Aorta (tissue), 5 donors: ENCODE measurements around the gene LMLN. TPM values are rescaled to one million over a fixed set of nuclear protein-coding genes. Genes with fewer than 3 reads are reported as not detected.
"Not testable (repeated sequence)": the region's sequence is repeated elsewhere in the genome, so short reads cannot be mapped to it uniquely, and the experiment has no call there.

Experiments
- ATAC-seq: fragments of 200-7000 bp; cut with Tn5 transposase; one replicate; pipeline ENCODE4 v1.9.1; 2022; ENCODE audit warnings: moderate library complexity; ENCODE audit not compliant: low FRiP score
- DNase-seq, 2 donors: peaks; one replicate each; pipeline ENCODE4 v3.0.0-alpha.2; 2020
- H3K27ac ChIP-seq, 2 donors: one replicate each; pipeline ENCODE4 v1.5.1; 2013; ENCODE audit warnings: low read length in 2 of 2, mild to moderate bottlenecking in 2 of 2, moderate library complexity in 2 of 2, control low read depth in 1 of 2, inconsistent platforms in 1 of 2, low read depth in 1 of 2
- H3K27me3 ChIP-seq, 2 donors: one replicate each; pipeline ENCODE4 v1.6.1; 2013; ENCODE audit warnings: control low read depth in 1 of 2, low read length in 1 of 2, mild to moderate bottlenecking in 1 of 2, moderate library complexity in 1 of 2; ENCODE audit not compliant: insufficient read depth in 2 of 2, control insufficient read depth in 1 of 2
- H3K36me3 ChIP-seq, 2 donors: one replicate each; pipeline ENCODE4 v1.6.1; 2013; ENCODE audit warnings: control low read depth in 1 of 2, low read length in 1 of 2, mild to moderate bottlenecking in 1 of 2; ENCODE audit not compliant: insufficient read depth in 2 of 2, control insufficient read depth in 1 of 2
- H3K4me1 ChIP-seq, 2 donors: one replicate each; pipeline ENCODE4 v1.6.1; 2013; ENCODE audit warnings: low read length in 2 of 2, control low read depth in 1 of 2, mild to moderate bottlenecking in 1 of 2, moderate library complexity in 1 of 2; ENCODE audit not compliant: insufficient read depth in 2 of 2, control insufficient read depth in 1 of 2
- H3K4me3 ChIP-seq, 2 donors: one replicate each; pipeline ENCODE4 v1.5.1; 2013; ENCODE audit warnings: low read length in 2 of 2, control low read depth in 1 of 2, mild to moderate bottlenecking in 1 of 2
- H3K9me3 ChIP-seq: one replicate; pipeline ENCODE4 v1.6.1; 2013; ENCODE audit warnings: mild to moderate bottlenecking, low read length; ENCODE audit not compliant: control insufficient read depth
- WGBS, 2 donors: extraction: QIAGEN DNeasy Blood & Tissue Kit; methylation state at CpG; one replicate each; pipeline ENCODE4 v1.1.7; 2013; 5-methylcytosine and 5-hydroxymethylcytosine counted together
- intact Hi-C, 2 donors: fragments of 100-400 bp; cut with DNase I; formaldehyde crosslinking; loops; one replicate each; pipeline versions ENCODE4 v1.14.2 to v1.15.0; 2022
- polyA plus RNA-seq, 2 donors: library from polyadenylated mRNA; stranded (reverse); fragments of 200-250 nt; gene quantifications; one replicate each; pipeline ENCODE4 v1.2.3, GENCODE V29; 2013
- total RNA-seq, 2 donors: library from RNA; stranded (reverse); fragmentation: NEBNext Ultra II Directional; extraction: Animal tissue kit (Norgen Biotek cat#: 25700); gene quantifications; one replicate each; pipeline ENCODE4 v1.2.1, GENCODE V29; 2021
- donor health status: healthy with polysubstance abuse.
- donor health status: Bipolar disorder and iron deficiency.
- donor health status: DM: no; HTN: no; CAD: no.
- donor health status: DM: no; HTN: no; CAD: no.
- donor health status: DM: yes; HTN: yes; CAD: no.

Gene LMLN
- total and polyA plus RNA-seq, 4 donors = 0.13 to 6.4 (median 3.7) TPM

GRCh38 chr3:197963019-197963637, 3.1 kb downstream of the LMLN start:
- 89 to 97% methylated on average over 5 of the region's 5 CpGs for WGBS, 2 donors
- intact Hi-C loops = no loop called here
- ATAC-seq = no peak

GRCh38 chr3:197967337-197967989, 7.4 kb downstream of the LMLN start:
- intact Hi-C loops, H3K9me3 ChIP-seq, H3K27me3 ChIP-seq, H3K27ac ChIP-seq, ATAC-seq, H3K36me3 ChIP-seq, H3K4me3 ChIP-seq, DNase-seq, H3K4me1 ChIP-seq: not testable (repeated sequence)
- WGBS, 2 donors = 68 to 79% methylated on average over 8 of the region's 8 CpGs

More at GRCh38 chr3:197963019-197963637, 3.1 kb downstream of the LMLN start:
- H3K9me3 ChIP-seq = peaks cover 1% of the 10 kb centered on the region
- no peak overlapping the region for H3K4me3 ChIP-seq
- no peaks in the 10 kb centered on the region for H3K27me3 ChIP-seq
- no peak for DNase-seq
- H3K4me1 ChIP-seq = no peaks in the 10 kb centered on the region
- no peak overlapping the region for H3K27ac ChIP-seq
- no peaks in the 10 kb centered on the region for H3K36me3 ChIP-seq

- intact Hi-C loops = no loop called here
- Histone ChIP-seq H3K27ac (no peak overlapping the region), H3K4me3 (no peak overlapping the region), H3K27me3 (no peaks in the 10 kb centered on the region), H3K36me3 (no peaks in the 10 kb centered on the region), H3K4me1 (no peaks in the 10 kb centered on the region), H3K9me3 (peaks cover 1% of the 10 kb centered on the region)
- ATAC-seq (no peak), DNase-seq (no peak)
- 72 to 92% methylated on average over 3 of the region's 3 CpGs for WGBS, 2 donors
Measured at GRCh38 chr3:197970588-197970987, 10.6 kb downstream of the LMLN start.

GRCh38 chr3:197974016-197974415, 14.0 kb downstream of the LMLN start:
- ATAC-seq = no peak

GRCh38 chr3:197975311-197975710, 15.3 kb downstream of the LMLN start:
- Histone ChIP-seq H3K36me3 (no peaks in the 10 kb centered on the region), H3K27ac (no peak overlapping the region), H3K4me3 (no peak overlapping the region), H3K4me1 (no peaks in the 10 kb centered on the region), H3K9me3 (no peaks in the 10 kb centered on the region), H3K27me3 (no peaks in the 10 kb centered on the region)
- DNase-seq (no peak), ATAC-seq (no peak)
- intact Hi-C loops = no loop called here
- WGBS, 2 donors = 97 to 98% methylated on average over 8 of the region's 8 CpGs

More at GRCh38 chr3:197974016-197974415, 14.0 kb downstream of the LMLN start:
- 77 to 84% methylated on average over 1 of the region's 1 CpG for WGBS, 2 donors
- DNase-seq = no peak
- H3K9me3 ChIP-seq = no peaks in the 10 kb centered on the region
- no peak overlapping the region for H3K4me3 ChIP-seq
- no peak overlapping the region for H3K27ac ChIP-seq
- no peaks in the 10 kb centered on the region for H3K27me3 ChIP-seq
- H3K4me1 ChIP-seq = no peaks in the 10 kb centered on the region
- H3K36me3 ChIP-seq = no peaks in the 10 kb centered on the region
- intact Hi-C loops = no loop called here

GRCh38 chr3:197983076-197983475, 23.1 kb downstream of the LMLN start:
- H3K4me3 ChIP-seq = no peak overlapping the region
- H3K27ac ChIP-seq = no peak overlapping the region
- no peaks in the 10 kb centered on the region for H3K9me3 ChIP-seq
- no peaks in the 10 kb centered on the region for H3K27me3 ChIP-seq
- ATAC-seq = no peak
- intact Hi-C loops = no loop called here
- peaks cover 0 to 3% of the 10 kb centered on the region in 2 donors for H3K36me3 ChIP-seq
- 99 to 100% methylated on average over 1 of the region's 1 CpG for WGBS, 2 donors
- no peak for DNase-seq
- no peaks in the 10 kb centered on the region for H3K4me1 ChIP-seq

- 61 to 67% methylated on average over 4 of the region's 4 CpGs for WGBS, 2 donors
- Histone ChIP-seq H3K27me3 (no peaks in the 10 kb centered on the region), H3K4me3 (no peak overlapping the region), H3K4me1 (no peaks in the 10 kb centered on the region), H3K9me3 (no peaks in the 10 kb centered on the region), H3K36me3 (peaks cover 0 to 3% of the 10 kb centered on the region in 2 donors), H3K27ac (no peak overlapping the region)
- DNase-seq = no peak
- no peak for ATAC-seq
- intact Hi-C loops = no loop called here
Measured at GRCh38 chr3:197989651-197990050, 29.6 kb downstream of the LMLN start.

GRCh38 chr3:197994736-197995135, 34.7 kb downstream of the LMLN start:
- ATAC-seq = no peak
- Histone ChIP-seq H3K36me3 (no peaks in the 10 kb centered on the region), H3K4me1 (no peaks in the 10 kb centered on the region), H3K4me3 (no peak overlapping the region), H3K27me3 (no peaks in the 10 kb centered on the region), H3K9me3 (no peaks in the 10 kb centered on the region), H3K27ac (no peak overlapping the region)
- intact Hi-C loops = no loop called here
- 97% methylated on average over 1 of the region's 1 CpG for WGBS, 2 donors
- DNase-seq = no peak

- Histone ChIP-seq H3K4me3 (no peak overlapping the region), H3K36me3 (no peaks in the 10 kb centered on the region), H3K4me1 (no peaks in the 10 kb centered on the region), H3K27ac (no peak overlapping the region), H3K9me3 (no peaks in the 10 kb centered on the region), H3K27me3 (no peaks in the 10 kb centered on the region)
- intact Hi-C loops = no loop called here
- no peak for DNase-seq
- no peak for ATAC-seq
- WGBS, 2 donors = 87 to 92% methylated on average over 5 of the region's 5 CpGs
Measured at GRCh38 chr3:197996855-197997254, 36.8 kb downstream of the LMLN start.
